ENCODE data around the gene ANO3. TPM values are rescaled to one million over a fixed set of nuclear protein-coding genes. Genes with fewer than 3 reads are reported as not detected.

Gene ANO3
- total and polyA plus RNA-seq, 4 experiments from 2014 or later: not detected

GRCh38 chr11:26613759-26614158, 281.8 kb downstream of the ANO3 start:
- CTCF ChIA-PET (ENCODE audit: partially characterized antibody): no interaction called here
- H3K27me3 Mint-ChIP-seq: no peaks in the 10 kb centered on the region
- no peak overlapping the region for H3K4me3 Mint-ChIP-seq
- H3K27me3 ChIP-seq (ENCODE audit: insufficient read depth, low read length): no peaks in the 10 kb centered on the region
- no peak for DNase-seq
- H3K4me1 ChIP-seq (ENCODE audit: insufficient read depth, low read length): no peaks in the 10 kb centered on the region
- no peaks in the 10 kb centered on the region for H3K36me3 ChIP-seq (ENCODE audit: insufficient read depth, low read length)
- no peak overlapping the region for H3K4me3 ChIP-seq (ENCODE audit: low read length in 2 of 2)
- H3K4me1 Mint-ChIP-seq: no peaks in the 10 kb centered on the region
- no peak overlapping the region for H3K27ac ChIP-seq (ENCODE audit: low read depth, low read length)
- POLR2A ChIA-PET (ENCODE audit: partially characterized antibody): no interaction called here
- peaks cover 5 to 24% (median 16%) of the 10 kb centered on the region in 8 donors for H3K9me3 Mint-ChIP-seq
- no peak overlapping the region for H3K27ac Mint-ChIP-seq
- intact Hi-C loops (cut with micrococcal nuclease): no loop called here
- no peaks in the 10 kb centered on the region for H3K36me3 Mint-ChIP-seq
- peaks cover 0 to 3% of the 10 kb centered on the region in 2 donors for H3K9me3 ChIP-seq (ENCODE audit: control insufficient read depth in 1 of 2, low read length in 2 of 2)

DNA sequence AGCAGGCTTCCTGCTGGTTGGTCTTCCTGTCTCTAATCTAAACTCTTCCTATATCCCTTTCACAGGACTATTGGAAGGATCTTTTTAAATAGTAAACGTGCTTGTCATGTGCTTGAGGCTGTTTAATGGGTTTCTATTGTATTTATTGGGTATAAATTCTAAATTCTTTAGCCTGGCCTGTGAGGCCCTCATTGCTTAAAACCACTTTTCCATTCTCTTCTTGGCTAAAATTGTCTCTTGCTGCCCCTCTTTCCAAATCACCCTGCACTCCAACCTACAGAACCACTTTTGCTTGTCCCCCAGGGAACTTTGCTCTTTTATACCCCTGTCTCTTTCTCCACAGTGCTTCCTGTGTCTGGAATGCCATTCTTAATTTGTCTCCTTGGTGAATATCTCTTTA, 286.5 kb downstream of the ANO3 start:
- no peaks in the 10 kb centered on the region for H3K36me3 Mint-ChIP-seq
- no peak for DNase-seq
- peaks cover 0 to 12% (median 7%) of the 10 kb centered on the region in 8 donors for H3K9me3 Mint-ChIP-seq
- H3K27ac ChIP-seq (ENCODE audit: low read depth, low read length): no peak overlapping the region
- ChIA-PET POLR2A (ENCODE audit: partially characterized antibody) (no interaction called here), CTCF (ENCODE audit: partially characterized antibody) (no interaction called here)
- no peaks in the 10 kb centered on the region for H3K36me3 ChIP-seq (ENCODE audit: insufficient read depth, low read length)
- H3K27ac Mint-ChIP-seq: no peak overlapping the region
- no peak overlapping the region for H3K4me3 Mint-ChIP-seq
- no peaks in the 10 kb centered on the region for H3K27me3 ChIP-seq (ENCODE audit: insufficient read depth, low read length)
- no peaks in the 10 kb centered on the region for H3K27me3 Mint-ChIP-seq
- H3K9me3 ChIP-seq (ENCODE audit: control insufficient read depth in 1 of 2, low read length in 2 of 2): peaks cover 0 to 3% of the 10 kb centered on the region in 2 donors
- intact Hi-C loops (cut with micrococcal nuclease): no loop called here
- no peak overlapping the region for H3K4me3 ChIP-seq (ENCODE audit: low read length in 2 of 2)
- H3K4me1 Mint-ChIP-seq: no peaks in the 10 kb centered on the region
- H3K4me1 ChIP-seq (ENCODE audit: insufficient read depth, low read length): no peaks in the 10 kb centered on the region

DNA sequence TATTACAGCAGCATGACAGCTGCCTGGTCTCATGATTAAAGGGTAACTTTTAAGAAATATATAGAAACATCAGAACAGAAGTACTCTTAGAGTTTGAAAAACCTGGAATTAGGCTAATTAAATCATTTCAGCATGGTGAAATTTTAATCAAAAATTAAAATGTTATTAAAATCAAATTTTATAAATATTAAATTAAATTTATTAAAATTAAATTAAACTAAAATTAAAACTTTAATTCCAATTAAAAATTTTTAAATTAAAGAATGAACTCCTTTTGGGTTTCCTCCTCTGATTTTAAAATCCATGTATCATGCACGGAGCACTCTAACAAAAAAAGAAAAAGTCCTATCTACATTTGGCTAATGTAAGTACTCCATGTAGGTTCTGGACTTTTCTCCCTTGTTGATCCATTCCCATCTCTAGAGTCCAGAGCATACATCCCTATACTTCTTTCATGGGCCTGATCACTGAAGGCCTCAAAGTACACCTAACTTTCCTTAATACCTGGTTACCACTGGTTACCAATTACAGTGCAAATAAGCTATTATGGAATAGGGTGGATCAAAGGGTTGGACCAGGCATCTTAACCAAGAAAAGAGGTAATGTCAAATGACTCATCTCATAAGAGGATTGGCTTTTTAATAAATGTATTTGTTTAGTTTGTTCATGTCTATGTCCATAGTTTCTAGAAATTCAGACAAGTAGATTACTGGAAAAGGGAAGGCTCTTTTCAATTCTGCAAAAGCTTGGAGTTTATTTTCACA, 288.5 kb downstream of the ANO3 start:
- H3K36me3 ChIP-seq (ENCODE audit: insufficient read depth, low read length): no peaks in the 10 kb centered on the region
- Mint-ChIP-seq H3K4me1 (no peaks in the 10 kb centered on the region), H3K27me3 (no peaks in the 10 kb centered on the region), H3K27ac (no peak overlapping the region), H3K36me3 (no peaks in the 10 kb centered on the region), H3K4me3 (no peak overlapping the region), H3K9me3 (peaks cover 0 to 13% (median 4%) of the 10 kb centered on the region in 8 donors)
- intact Hi-C loops (cut with micrococcal nuclease): no loop called here
- DNase-seq: no peak
- H3K9me3 ChIP-seq (ENCODE audit: control insufficient read depth in 1 of 2, low read length in 2 of 2): no peaks in the 10 kb centered on the region
- H3K27ac ChIP-seq (ENCODE audit: low read depth, low read length): no peak overlapping the region
- no peaks in the 10 kb centered on the region for H3K27me3 ChIP-seq (ENCODE audit: insufficient read depth, low read length)
- no peaks in the 10 kb centered on the region for H3K4me1 ChIP-seq (ENCODE audit: insufficient read depth, low read length)
- H3K4me3 ChIP-seq (ENCODE audit: low read length in 2 of 2): no peak overlapping the region
- POLR2A ChIA-PET (ENCODE audit: partially characterized antibody): no interaction called here
- CTCF ChIA-PET (ENCODE audit: partially characterized antibody): no interaction called here

GRCh38 chr11:26621132-26621531, 289.2 kb downstream of the ANO3 start:
- Histone ChIP-seq H3K36me3 (ENCODE audit: insufficient read depth, low read length) (no peaks in the 10 kb centered on the region), H3K27ac (ENCODE audit: low read depth, low read length) (no peak overlapping the region), H3K9me3 (ENCODE audit: control insufficient read depth in 1 of 2, low read length in 2 of 2) (no peaks in the 10 kb centered on the region), H3K27me3 (ENCODE audit: insufficient read depth, low read length) (no peaks in the 10 kb centered on the region), H3K4me1 (ENCODE audit: insufficient read depth, low read length) (no peaks in the 10 kb centered on the region), H3K4me3 (ENCODE audit: low read length in 2 of 2) (no peak overlapping the region)
- ChIA-PET CTCF (ENCODE audit: partially characterized antibody) (no interaction called here), POLR2A (ENCODE audit: partially characterized antibody) (no interaction called here)
- Mint-ChIP-seq H3K4me1 (no peaks in the 10 kb centered on the region), H3K36me3 (no peaks in the 10 kb centered on the region), H3K27ac (no peak overlapping the region), H3K4me3 (no peak overlapping the region), H3K27me3 (no peaks in the 10 kb centered on the region), H3K9me3 (peaks cover 0 to 13% (median 5%) of the 10 kb centered on the region in 8 donors)
- intact Hi-C loops (cut with micrococcal nuclease): no loop called here
- DNase-seq: no peak

DNA sequence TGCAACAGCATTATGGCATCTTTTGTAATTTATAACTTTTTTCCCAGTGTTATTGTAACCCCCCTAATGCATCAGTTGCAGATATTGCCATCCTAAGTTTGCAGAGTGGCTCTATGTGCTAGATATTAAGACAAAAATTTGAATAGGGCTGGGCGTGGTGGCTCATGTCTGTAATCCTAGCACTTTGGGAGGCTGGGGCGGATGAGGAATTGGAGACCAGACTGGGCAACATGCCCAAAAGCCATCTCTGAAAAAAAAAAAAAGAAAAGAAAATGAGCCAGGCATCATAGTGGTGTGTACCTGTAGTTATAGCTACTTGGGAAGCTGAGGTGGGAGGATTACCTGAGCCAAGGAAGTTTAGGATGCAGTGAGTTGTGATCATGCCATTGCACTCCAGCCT, 290.3 kb downstream of the ANO3 start:
- intact Hi-C loops (cut with micrococcal nuclease): no loop called here
- no peak overlapping the region for H3K4me3 Mint-ChIP-seq
- ChIA-PET POLR2A (ENCODE audit: partially characterized antibody) (no interaction called here), CTCF (ENCODE audit: partially characterized antibody) (no interaction called here)
- H3K36me3 Mint-ChIP-seq: no peaks in the 10 kb centered on the region
- H3K27ac ChIP-seq (ENCODE audit: low read depth, low read length): no peak overlapping the region
- no peaks in the 10 kb centered on the region for H3K27me3 ChIP-seq (ENCODE audit: insufficient read depth, low read length)
- H3K27me3 Mint-ChIP-seq: no peaks in the 10 kb centered on the region
- H3K27ac Mint-ChIP-seq: no peak overlapping the region
- no peaks in the 10 kb centered on the region for H3K9me3 ChIP-seq (ENCODE audit: control insufficient read depth in 1 of 2, low read length in 2 of 2)
- no peaks in the 10 kb centered on the region for H3K36me3 ChIP-seq (ENCODE audit: insufficient read depth, low read length)
- H3K4me3 ChIP-seq (ENCODE audit: low read length in 2 of 2): no peak overlapping the region
- H3K4me1 Mint-ChIP-seq: no peaks in the 10 kb centered on the region
- H3K9me3 Mint-ChIP-seq: peaks cover 0 to 16% (median 4%) of the 10 kb centered on the region in 8 donors
- no peak for DNase-seq
- H3K4me1 ChIP-seq (ENCODE audit: insufficient read depth, low read length): no peaks in the 10 kb centered on the region

GRCh38 chr11:26623076-26623659, 291.2 kb downstream of the ANO3 start:
- Mint-ChIP-seq H3K27ac (no peak overlapping the region), H3K9me3 (peaks cover 0 to 16% (median 4%) of the 10 kb centered on the region in 8 donors), H3K4me1 (no peaks in the 10 kb centered on the region), H3K27me3 (no peaks in the 10 kb centered on the region), H3K36me3 (no peaks in the 10 kb centered on the region), H3K4me3 (no peak overlapping the region)
- ChIA-PET CTCF (ENCODE audit: partially characterized antibody) (no interaction called here), POLR2A (ENCODE audit: partially characterized antibody) (no interaction called here)
- intact Hi-C loops (cut with micrococcal nuclease): no loop called here
- Histone ChIP-seq H3K4me1 (ENCODE audit: insufficient read depth, low read length) (no peaks in the 10 kb centered on the region), H3K36me3 (ENCODE audit: insufficient read depth, low read length) (no peaks in the 10 kb centered on the region), H3K4me3 (ENCODE audit: low read length in 2 of 2) (no peak overlapping the region), H3K27me3 (ENCODE audit: insufficient read depth, low read length) (no peaks in the 10 kb centered on the region), H3K9me3 (ENCODE audit: control insufficient read depth in 1 of 2, low read length in 2 of 2) (no peaks in the 10 kb centered on the region), H3K27ac (ENCODE audit: low read depth, low read length) (no peak overlapping the region)
- DNase-seq: no peak

GRCh38 chr11:26626346-26626745, 294.4 kb downstream of the ANO3 start:
- Mint-ChIP-seq H3K27ac (no peak overlapping the region), H3K9me3 (peaks cover 0 to 16% (median 1%) of the 10 kb centered on the region in 8 donors), H3K4me3 (no peak overlapping the region), H3K27me3 (no peaks in the 10 kb centered on the region), H3K4me1 (no peaks in the 10 kb centered on the region), H3K36me3 (no peaks in the 10 kb centered on the region)
- no peak overlapping the region for H3K4me3 ChIP-seq (ENCODE audit: low read length in 2 of 2)
- H3K27ac ChIP-seq (ENCODE audit: low read depth, low read length): no peak overlapping the region
- no peaks in the 10 kb centered on the region for H3K36me3 ChIP-seq (ENCODE audit: insufficient read depth, low read length)
- no peak for DNase-seq
- no peaks in the 10 kb centered on the region for H3K9me3 ChIP-seq (ENCODE audit: control insufficient read depth in 1 of 2, low read length in 2 of 2)
- CTCF ChIA-PET (ENCODE audit: partially characterized antibody): no interaction called here
- intact Hi-C loops (cut with micrococcal nuclease): no loop called here
- H3K4me1 ChIP-seq (ENCODE audit: insufficient read depth, low read length): no peaks in the 10 kb centered on the region
- POLR2A ChIA-PET (ENCODE audit: partially characterized antibody): no interaction called here
- no peaks in the 10 kb centered on the region for H3K27me3 ChIP-seq (ENCODE audit: insufficient read depth, low read length)

Measured in CD4-positive, alpha-beta memory T cell (primary cell).